Measurements from ENCODE around the gene MPRIP.

MPRIP gene

DNA sequence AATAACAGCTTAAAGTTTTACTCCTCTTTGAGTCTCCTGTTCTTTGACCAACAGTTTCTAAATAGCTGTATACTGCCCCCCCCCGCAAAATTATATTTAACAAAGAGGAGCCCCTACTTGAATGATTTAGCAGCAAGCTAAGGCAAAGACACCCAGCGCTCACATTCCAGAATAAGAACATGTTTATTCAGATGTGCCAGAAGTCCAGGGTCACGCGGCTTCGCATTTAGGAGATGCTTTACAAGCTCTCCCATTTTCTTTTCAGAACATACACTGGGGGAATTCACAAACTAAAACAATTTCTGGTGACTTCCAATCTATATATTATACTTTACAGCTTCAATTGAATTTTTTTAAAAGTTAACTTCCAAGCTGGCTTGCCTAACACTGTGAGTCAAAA lies 158.6 kb downstream of the MPRIP start:
- no peaks in the 10 kb centered on the region for H3K9me3 ChIP-seq (ENCODE audit: severe bottlenecking)
- no peak for DNase-seq
- no peaks in the 10 kb centered on the region for H3K27me3 ChIP-seq (ENCODE audit: insufficient read depth, low read depth, severe bottlenecking)
- H3K36me3 ChIP-seq = peaks cover 42% of the 10 kb centered on the region
- H3K27ac ChIP-seq = no peak overlapping the region
- TF ChIP-seq, protein P1, sequence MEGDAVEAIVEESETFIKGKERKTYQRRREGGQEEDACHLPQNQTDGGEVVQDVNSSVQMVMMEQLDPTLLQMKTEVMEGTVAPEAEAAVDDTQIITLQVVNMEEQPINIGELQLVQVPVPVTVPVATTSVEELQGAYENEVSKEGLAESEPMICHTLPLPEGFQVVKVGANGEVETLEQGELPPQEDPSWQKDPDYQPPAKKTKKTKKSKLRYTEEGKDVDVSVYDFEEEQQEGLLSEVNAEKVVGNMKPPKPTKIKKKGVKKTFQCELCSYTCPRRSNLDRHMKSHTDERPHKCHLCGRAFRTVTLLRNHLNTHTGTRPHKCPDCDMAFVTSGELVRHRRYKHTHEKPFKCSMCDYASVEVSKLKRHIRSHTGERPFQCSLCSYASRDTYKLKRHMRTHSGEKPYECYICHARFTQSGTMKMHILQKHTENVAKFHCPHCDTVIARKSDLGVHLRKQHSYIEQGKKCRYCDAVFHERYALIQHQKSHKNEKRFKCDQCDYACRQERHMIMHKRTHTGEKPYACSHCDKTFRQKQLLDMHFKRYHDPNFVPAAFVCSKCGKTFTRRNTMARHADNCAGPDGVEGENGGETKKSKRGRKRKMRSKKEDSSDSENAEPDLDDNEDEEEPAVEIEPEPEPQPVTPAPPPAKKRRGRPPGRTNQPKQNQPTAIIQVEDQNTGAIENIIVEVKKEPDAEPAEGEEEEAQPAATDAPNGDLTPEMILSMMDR (IDR thresholded peaks at IDR 0.05; ENCODE audit: low read depth, low read length) = no peak
- no peak overlapping the region for H3K4me3 ChIP-seq (ENCODE audit: low read depth, low read length)

DNA sequence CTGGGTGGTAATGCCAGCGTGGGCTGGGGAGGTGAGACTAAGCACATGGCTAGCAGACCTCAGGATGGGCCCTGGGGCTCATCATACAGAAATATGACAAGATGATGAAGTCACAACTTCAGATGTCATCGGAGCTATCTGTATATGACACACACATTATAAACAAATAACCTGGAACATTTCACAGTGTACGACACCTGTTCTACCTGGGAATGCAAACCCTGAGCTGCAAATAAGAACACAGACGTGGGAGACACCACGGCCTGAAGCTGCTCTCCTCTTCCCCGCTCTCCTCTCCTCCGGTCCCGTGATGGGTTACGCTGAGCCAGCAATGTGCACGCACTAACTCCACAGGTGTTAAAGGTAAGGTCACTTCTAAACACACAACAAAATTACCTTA lies 159.0 kb downstream of the MPRIP start:
- H3K36me3 ChIP-seq = peaks cover 42% of the 10 kb centered on the region
- no peaks in the 10 kb centered on the region for H3K27me3 ChIP-seq (ENCODE audit: insufficient read depth, low read depth, severe bottlenecking)
- no peak overlapping the region for H3K4me3 ChIP-seq (ENCODE audit: low read depth, low read length)
- H3K9me3 ChIP-seq (ENCODE audit: severe bottlenecking) = peaks cover 3% of the 10 kb centered on the region
- no peak for DNase-seq
- no peak overlapping the region for H3K27ac ChIP-seq
- TF ChIP-seq, protein P1 (IDR thresholded peaks at IDR 0.05; ENCODE audit: low read depth, low read length) = no peak

DNA sequence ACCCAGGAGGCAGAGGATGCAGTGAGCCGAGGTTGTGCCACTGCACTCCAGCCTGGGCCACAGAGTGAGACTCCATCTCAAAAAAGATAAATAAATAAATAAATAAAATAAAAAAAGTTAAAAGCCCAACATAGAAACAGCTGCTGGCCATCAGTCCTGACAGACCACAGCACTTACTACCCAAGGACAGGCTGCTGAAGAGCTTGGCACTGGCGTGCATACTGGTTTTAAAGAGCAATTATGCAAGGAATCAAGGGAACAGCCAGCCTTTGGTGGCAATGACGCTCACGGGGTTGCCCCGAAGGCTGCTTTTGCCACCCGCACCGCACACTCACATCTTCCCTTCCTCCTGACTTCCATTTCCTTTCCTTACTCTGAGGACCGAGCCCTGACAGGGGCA lies 159.7 kb downstream of the MPRIP start:
- Histone ChIP-seq H3K36me3 (peaks cover 42% of the 10 kb centered on the region), H3K4me3 (ENCODE audit: low read depth, low read length) (no peak overlapping the region), H3K27ac (no peak overlapping the region), H3K27me3 (ENCODE audit: insufficient read depth, low read depth, severe bottlenecking) (no peaks in the 10 kb centered on the region), H3K9me3 (ENCODE audit: severe bottlenecking) (peaks cover 8% of the 10 kb centered on the region)
- TF ChIP-seq, protein P1 (IDR thresholded peaks at IDR 0.05; ENCODE audit: low read depth, low read length) = no peak
- no peak for DNase-seq

DNA sequence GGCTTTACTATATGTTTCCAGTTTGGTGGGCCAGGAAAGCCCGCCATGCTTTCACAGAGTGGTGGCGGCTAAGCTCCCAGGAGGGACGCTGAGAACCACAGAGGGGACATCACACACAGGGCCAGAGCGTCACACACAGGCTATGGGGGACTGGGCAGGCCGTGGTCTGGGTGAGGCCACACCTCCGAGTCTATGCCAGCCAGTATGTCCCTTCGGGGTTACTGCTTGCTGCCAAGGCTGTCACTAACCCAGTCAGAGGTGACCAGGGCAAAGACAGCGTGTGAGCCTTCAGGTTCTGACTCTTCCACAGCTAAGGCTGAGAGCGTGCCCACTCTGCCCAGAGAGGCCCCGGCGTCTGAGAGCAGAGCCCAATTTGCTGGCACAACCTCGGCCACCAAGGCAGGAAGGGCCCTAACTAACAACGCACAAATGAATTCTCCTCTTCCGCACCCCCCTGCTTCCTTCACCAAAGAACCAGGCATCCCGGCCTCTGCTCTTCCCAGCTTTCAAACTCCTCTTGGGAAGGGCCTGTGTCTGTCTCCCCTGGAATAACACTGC lies 161.0 kb downstream of the MPRIP start:
- H3K36me3 ChIP-seq = peaks cover 42% of the 10 kb centered on the region
- H3K27ac ChIP-seq = no peak overlapping the region
- H3K27me3 ChIP-seq (ENCODE audit: insufficient read depth, low read depth, severe bottlenecking) = no peaks in the 10 kb centered on the region
- DNase-seq = no peak
- no peak overlapping the region for H3K4me3 ChIP-seq (ENCODE audit: low read depth, low read length)
- H3K9me3 ChIP-seq (ENCODE audit: severe bottlenecking) = peaks cover 8% of the 10 kb centered on the region
- TF ChIP-seq, protein P1 (IDR thresholded peaks at IDR 0.05; ENCODE audit: low read depth, low read length) = no peak

DNA sequence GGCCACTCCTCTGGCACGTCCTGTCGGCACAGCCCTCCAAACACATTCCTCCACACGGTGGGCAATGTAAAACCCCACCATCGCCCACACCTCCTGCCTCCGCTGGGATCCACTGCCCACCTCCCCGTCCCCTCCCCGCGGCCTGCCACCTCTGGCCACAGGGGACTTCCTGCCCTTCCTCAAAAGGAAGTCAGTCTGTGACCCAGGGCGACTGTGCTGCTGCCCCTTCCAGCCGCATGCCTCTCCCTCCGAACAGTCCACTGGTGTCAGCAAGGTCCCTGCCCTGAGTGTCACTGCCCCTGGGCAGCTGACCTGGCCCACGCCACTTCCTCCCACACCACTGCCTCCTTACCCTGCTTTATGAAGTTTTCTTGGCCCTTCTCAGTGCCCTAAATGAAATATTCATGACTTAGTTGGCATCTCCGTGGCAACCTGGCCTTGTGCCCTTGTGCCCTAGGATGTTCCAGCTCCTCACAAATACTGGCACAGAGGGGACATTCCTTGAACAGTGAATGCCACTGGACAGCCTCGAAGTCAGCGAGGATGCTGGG lies 161.9 kb downstream of the MPRIP start:
- H3K4me3 ChIP-seq (ENCODE audit: low read depth, low read length) = no peak overlapping the region
- DNase-seq = no peak
- peaks cover 8% of the 10 kb centered on the region for H3K9me3 ChIP-seq (ENCODE audit: severe bottlenecking)
- H3K36me3 ChIP-seq = peaks cover 42% of the 10 kb centered on the region
- TF ChIP-seq, protein P1 (IDR thresholded peaks at IDR 0.05; ENCODE audit: low read depth, low read length) = no peak
- H3K27ac ChIP-seq = no peak overlapping the region
- H3K27me3 ChIP-seq (ENCODE audit: insufficient read depth, low read depth, severe bottlenecking) = no peaks in the 10 kb centered on the region
